Thyroid gland (tissue), 4 donors: Measurements from ENCODE around the gene COPZ2.

Experiments
- POLR2A ChIP-seq, 2 donors: fragments of 450-650 bp; IDR thresholded peaks; one replicate each; pipeline ENCODE4 v1.6.1; 2017; ENCODE audit warnings: antibody characterized with exemption in 2 of 2, mild to moderate bottlenecking in 2 of 2, moderate library complexity in 1 of 2
- TF ChIP-seq, protein P1 (sequence below), 6 experiments: fragments of 200-600 bp in 3 of 6; fragments of 450-650 bp in 3 of 6; sonication (generic) in 3 of 6; IDR thresholded peaks; one replicate each; pipeline ENCODE4 v1.5.1; 2016 to 2019; ENCODE audit warnings: antibody characterized with exemption in 6 of 6, mild to moderate bottlenecking in 2 of 6, inconsistent platforms in 1 of 6, moderate library complexity in 1 of 6

DNA sequence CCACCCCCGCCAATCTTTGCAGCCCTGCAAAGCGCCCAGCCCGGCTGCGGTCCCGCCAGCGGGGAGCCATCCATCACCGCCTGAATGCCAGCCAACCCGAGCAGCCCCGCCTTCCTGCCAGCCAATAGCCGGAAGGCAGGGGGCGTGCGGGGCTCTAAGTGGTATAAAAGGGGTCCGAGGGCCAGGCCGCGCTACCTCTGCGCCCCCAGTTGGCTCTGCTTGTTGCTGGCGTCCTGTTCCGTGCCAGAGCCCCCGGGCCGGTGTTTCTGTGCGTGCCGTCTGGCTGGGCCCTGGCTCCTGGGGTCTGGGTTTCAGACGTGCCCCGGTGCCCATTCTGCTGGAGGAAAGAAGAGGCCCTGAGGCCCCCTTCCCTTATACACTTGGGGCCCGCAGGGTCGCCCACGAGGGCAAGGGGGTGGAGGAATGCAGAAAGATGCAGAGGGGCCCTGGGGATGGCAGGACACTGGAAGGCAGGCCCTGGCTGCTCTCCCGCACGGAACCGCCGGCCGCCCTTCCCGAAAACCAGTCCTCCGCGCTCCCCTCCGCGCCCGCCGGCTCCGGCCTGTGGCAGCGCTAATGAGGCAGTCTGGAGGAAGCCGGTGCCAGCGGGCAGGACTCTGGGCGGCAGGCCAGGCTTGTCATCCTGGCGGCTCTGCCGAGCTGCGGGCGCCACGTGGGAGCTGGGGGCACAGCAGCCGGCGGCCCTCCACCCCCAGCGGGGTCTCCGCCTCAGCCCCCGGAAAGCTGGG lies 14.0 kb downstream of the COPZ2 start:
- TF ChIP-seq, protein P1, sequence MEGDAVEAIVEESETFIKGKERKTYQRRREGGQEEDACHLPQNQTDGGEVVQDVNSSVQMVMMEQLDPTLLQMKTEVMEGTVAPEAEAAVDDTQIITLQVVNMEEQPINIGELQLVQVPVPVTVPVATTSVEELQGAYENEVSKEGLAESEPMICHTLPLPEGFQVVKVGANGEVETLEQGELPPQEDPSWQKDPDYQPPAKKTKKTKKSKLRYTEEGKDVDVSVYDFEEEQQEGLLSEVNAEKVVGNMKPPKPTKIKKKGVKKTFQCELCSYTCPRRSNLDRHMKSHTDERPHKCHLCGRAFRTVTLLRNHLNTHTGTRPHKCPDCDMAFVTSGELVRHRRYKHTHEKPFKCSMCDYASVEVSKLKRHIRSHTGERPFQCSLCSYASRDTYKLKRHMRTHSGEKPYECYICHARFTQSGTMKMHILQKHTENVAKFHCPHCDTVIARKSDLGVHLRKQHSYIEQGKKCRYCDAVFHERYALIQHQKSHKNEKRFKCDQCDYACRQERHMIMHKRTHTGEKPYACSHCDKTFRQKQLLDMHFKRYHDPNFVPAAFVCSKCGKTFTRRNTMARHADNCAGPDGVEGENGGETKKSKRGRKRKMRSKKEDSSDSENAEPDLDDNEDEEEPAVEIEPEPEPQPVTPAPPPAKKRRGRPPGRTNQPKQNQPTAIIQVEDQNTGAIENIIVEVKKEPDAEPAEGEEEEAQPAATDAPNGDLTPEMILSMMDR (IDR thresholded peaks at IDR 0.05) = peak in 5 of 6 experiments; percentile 12 to 45 (median 34)
- TF ChIP-seq POLR2A (IDR thresholded peaks at IDR 0.05) = peak in 1 of 2 donors; percentile 65
